Measurements from ENCODE around the gene TRIP11. TPM values are rescaled to one million over a fixed set of nuclear protein-coding genes. Genes with fewer than 3 reads are reported as not detected.

TRIP11 gene
- total and polyA plus RNA-seq, 2 donors (not counting 1 experiment from before 2014, with no cell fraction given) = 28.6 to 50.4 TPM

DNA sequence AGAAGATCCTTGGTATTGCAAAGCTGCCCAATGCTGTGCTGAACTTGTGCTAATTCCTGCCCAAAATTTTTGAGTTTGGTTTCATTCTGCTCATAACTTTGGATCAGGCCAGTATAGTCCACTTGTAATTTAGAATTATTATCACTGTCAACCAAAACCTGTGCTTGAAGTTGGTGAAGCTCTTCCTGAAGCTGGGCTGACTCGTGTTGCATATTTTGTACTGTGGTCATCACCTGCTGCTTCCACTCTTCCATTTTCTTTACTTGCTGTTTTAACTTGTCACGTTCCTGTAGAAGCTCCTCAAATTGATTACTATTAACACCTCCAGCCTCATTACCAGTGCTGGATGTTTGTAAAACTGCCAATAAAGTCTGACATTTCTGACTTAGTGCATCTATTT lies 35.8 kb downstream of the TRIP11 start:
- no peaks in the 10 kb centered on the region for H4K20me1 ChIP-seq (ENCODE audit: control insufficient read depth, extremely low read depth, insufficient read depth, low read length)
- DNase-seq (ENCODE audit: low read depth in 2 of 2) = no peak
- no peaks in the 10 kb centered on the region for H3K27me3 ChIP-seq (ENCODE audit: control insufficient read depth, insufficient read depth, low read length)
- TF ChIP-seq, protein P1, sequence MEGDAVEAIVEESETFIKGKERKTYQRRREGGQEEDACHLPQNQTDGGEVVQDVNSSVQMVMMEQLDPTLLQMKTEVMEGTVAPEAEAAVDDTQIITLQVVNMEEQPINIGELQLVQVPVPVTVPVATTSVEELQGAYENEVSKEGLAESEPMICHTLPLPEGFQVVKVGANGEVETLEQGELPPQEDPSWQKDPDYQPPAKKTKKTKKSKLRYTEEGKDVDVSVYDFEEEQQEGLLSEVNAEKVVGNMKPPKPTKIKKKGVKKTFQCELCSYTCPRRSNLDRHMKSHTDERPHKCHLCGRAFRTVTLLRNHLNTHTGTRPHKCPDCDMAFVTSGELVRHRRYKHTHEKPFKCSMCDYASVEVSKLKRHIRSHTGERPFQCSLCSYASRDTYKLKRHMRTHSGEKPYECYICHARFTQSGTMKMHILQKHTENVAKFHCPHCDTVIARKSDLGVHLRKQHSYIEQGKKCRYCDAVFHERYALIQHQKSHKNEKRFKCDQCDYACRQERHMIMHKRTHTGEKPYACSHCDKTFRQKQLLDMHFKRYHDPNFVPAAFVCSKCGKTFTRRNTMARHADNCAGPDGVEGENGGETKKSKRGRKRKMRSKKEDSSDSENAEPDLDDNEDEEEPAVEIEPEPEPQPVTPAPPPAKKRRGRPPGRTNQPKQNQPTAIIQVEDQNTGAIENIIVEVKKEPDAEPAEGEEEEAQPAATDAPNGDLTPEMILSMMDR (conservative IDR thresholded peaks at IDR 0.05 in 1 of 2, IDR thresholded peaks at IDR 0.05 in 1 of 2; ENCODE audit: low read depth in 1 of 2, low read length in 2 of 2) = no peak
- TF ChIP-seq EZH2 (IDR thresholded peaks at IDR 0.05; ENCODE audit: low read length, missing control alignments) = no peak
- no peak overlapping the region for H2AFZ ChIP-seq (ENCODE audit: low read length)
- H3K36me3 ChIP-seq (ENCODE audit: control insufficient read depth, insufficient read depth, low read length) = peaks cover 2% of the 10 kb centered on the region
- H3K4me2 ChIP-seq (ENCODE audit: extremely low read depth, insufficient read depth, low read length) = no peak overlapping the region
- H3K27ac ChIP-seq (ENCODE audit: insufficient read depth, low read length) = no peak overlapping the region
- H3K79me2 ChIP-seq (ENCODE audit: control insufficient read depth, insufficient read depth, low read length) = no peaks in the 10 kb centered on the region
- H3K9me3 ChIP-seq (ENCODE audit: control insufficient read depth, insufficient read depth, low read depth, low read length) = no peaks in the 10 kb centered on the region
- H3K4me3 ChIP-seq (replicated peaks in 1 of 4; ENCODE audit: control extremely low read depth in 1 of 4, insufficient read depth in 1 of 4, low read depth in 3 of 4, low read length in 4 of 4) = no peak overlapping the region
- no peak overlapping the region for H3K9ac ChIP-seq (ENCODE audit: insufficient read depth, low read length)
- H3K4me1 ChIP-seq (ENCODE audit: control insufficient read depth, extremely low read depth, insufficient read depth, low read length) = no peaks in the 10 kb centered on the region

GRCh38 chr14:91998667-91999570 lies 40.9 kb downstream of the TRIP11 start:
- H3K27ac ChIP-seq (ENCODE audit: insufficient read depth, low read length) = no peak overlapping the region
- H3K9me3 ChIP-seq (ENCODE audit: control insufficient read depth, insufficient read depth, low read depth, low read length) = no peaks in the 10 kb centered on the region
- no peaks in the 10 kb centered on the region for H3K27me3 ChIP-seq (ENCODE audit: control insufficient read depth, insufficient read depth, low read length)
- peaks cover 3% of the 10 kb centered on the region for H3K36me3 ChIP-seq (ENCODE audit: control insufficient read depth, insufficient read depth, low read length)
- no peak for DNase-seq (ENCODE audit: low read depth in 2 of 2)
- peaks cover 4% of the 10 kb centered on the region for H3K4me1 ChIP-seq (ENCODE audit: control insufficient read depth, extremely low read depth, insufficient read depth, low read length)
- no peak overlapping the region for H3K4me3 ChIP-seq (replicated peaks in 1 of 4; ENCODE audit: control extremely low read depth in 1 of 4, insufficient read depth in 1 of 4, low read depth in 3 of 4, low read length in 4 of 4)
- no peak overlapping the region for H2AFZ ChIP-seq (ENCODE audit: low read length)
- H3K4me2 ChIP-seq (ENCODE audit: extremely low read depth, insufficient read depth, low read length) = no peak overlapping the region
- TF ChIP-seq EZH2 (IDR thresholded peaks at IDR 0.05; ENCODE audit: low read length, missing control alignments) = no peak
- TF ChIP-seq, protein P1 (conservative IDR thresholded peaks at IDR 0.05 in 1 of 2, IDR thresholded peaks at IDR 0.05 in 1 of 2; ENCODE audit: low read depth in 1 of 2, low read length in 2 of 2) = no peak
- H3K79me2 ChIP-seq (ENCODE audit: control insufficient read depth, insufficient read depth, low read length) = no peaks in the 10 kb centered on the region
- H3K9ac ChIP-seq (ENCODE audit: insufficient read depth, low read length) = no peak overlapping the region
- H4K20me1 ChIP-seq (ENCODE audit: control insufficient read depth, extremely low read depth, insufficient read depth, low read length) = no peaks in the 10 kb centered on the region

DNA sequence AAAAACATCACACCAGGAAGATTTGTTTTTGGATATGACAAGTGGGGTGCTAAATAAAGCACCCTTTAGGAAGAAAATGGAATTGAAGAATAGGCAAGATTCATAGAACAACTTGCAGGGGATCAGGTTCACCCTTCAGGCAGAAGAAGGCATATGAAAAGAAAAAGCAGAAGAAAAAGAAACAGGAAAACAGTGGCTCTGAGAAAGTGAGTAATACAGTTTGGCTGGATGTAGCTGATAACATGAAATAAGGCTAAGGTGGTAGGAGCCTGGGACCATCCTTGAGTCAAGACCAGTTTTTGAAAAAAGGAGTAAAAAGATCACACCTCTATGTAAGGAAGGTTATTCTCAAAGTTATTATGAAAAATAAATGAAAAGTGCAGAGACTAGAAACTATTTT lies 42.4 kb downstream of the TRIP11 start:
- Histone ChIP-seq H3K36me3 (ENCODE audit: control insufficient read depth, insufficient read depth, low read length) (peaks cover 3% of the 10 kb centered on the region), H3K27ac (ENCODE audit: insufficient read depth, low read length) (no peak overlapping the region), H3K9ac (ENCODE audit: insufficient read depth, low read length) (no peak overlapping the region), H4K20me1 (ENCODE audit: control insufficient read depth, extremely low read depth, insufficient read depth, low read length) (no peaks in the 10 kb centered on the region), H3K4me2 (ENCODE audit: extremely low read depth, insufficient read depth, low read length) (no peak overlapping the region), H3K79me2 (ENCODE audit: control insufficient read depth, insufficient read depth, low read length) (no peaks in the 10 kb centered on the region), H3K4me3 (replicated peaks in 1 of 4; ENCODE audit: control extremely low read depth in 1 of 4, insufficient read depth in 1 of 4, low read depth in 3 of 4, low read length in 4 of 4) (no peak overlapping the region), H2AFZ (ENCODE audit: low read length) (no peak overlapping the region), H3K27me3 (ENCODE audit: control insufficient read depth, insufficient read depth, low read length) (no peaks in the 10 kb centered on the region), H3K9me3 (ENCODE audit: control insufficient read depth, insufficient read depth, low read depth, low read length) (no peaks in the 10 kb centered on the region), H3K4me1 (ENCODE audit: control insufficient read depth, extremely low read depth, insufficient read depth, low read length) (peaks cover 4% of the 10 kb centered on the region)
- TF ChIP-seq, protein P1 (conservative IDR thresholded peaks at IDR 0.05 in 1 of 2, IDR thresholded peaks at IDR 0.05 in 1 of 2; ENCODE audit: low read depth in 1 of 2, low read length in 2 of 2) = no peak
- TF ChIP-seq EZH2 (IDR thresholded peaks at IDR 0.05; ENCODE audit: low read length, missing control alignments) = no peak
- peak in 1 of 2 donors; percentile 29 for DNase-seq (ENCODE audit: low read depth in 2 of 2)

All from fibroblast of lung (primary cell).